ENCODE results near the gene A4GNT.
"Not testable (repeated sequence)": the region's sequence is repeated elsewhere in the genome, so short reads cannot be mapped to it uniquely, and the experiment has no call there.

Gene A4GNT

DNA sequence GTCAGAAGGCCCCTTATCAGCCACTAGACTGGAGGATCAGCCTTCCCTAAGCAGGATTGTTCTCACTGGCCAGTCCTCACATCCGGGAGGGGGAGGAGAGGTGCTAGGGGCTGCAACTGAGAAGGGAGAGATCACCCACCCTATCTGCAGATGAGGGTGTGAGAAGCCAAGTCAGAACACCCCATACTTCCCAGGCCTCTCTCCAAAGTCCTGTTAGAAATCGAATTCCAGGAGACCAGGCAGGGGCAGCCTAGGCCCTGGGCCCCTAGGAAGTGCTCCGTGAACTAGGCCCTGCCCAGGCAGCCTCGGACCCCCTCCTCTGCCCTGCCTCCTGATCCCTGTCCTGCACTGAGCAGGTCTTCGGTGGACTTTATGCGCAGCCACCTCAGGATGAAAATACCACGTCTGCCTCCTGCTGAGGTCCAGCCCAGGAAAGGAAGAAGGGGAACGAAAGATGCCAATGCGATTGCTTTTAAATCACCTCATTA is 17.7 kb downstream of the A4GNT start:
- Histone ChIP-seq H3K79me2 (peaks cover 12% of the 10 kb centered on the region), H3K4me2 (ENCODE audit: low read length) (peak overlapping the region; percentile 94), H3K36me3 (ENCODE audit: control insufficient read depth, insufficient read depth, low read length) (no peaks in the 10 kb centered on the region), H2AFZ (peak overlapping the region; percentile 98), H3K27me3 (ENCODE audit: control insufficient read depth, insufficient read depth, low read length) (no peaks in the 10 kb centered on the region), H3K4me1 (peaks cover 13% of the 10 kb centered on the region), H3K9ac (peak overlapping the region; percentile 69), H3K9me3 (ENCODE audit: control insufficient read depth, low read length) (no peaks in the 10 kb centered on the region), H3K4me3 (ENCODE audit: low read depth, low read length) (peak overlapping the region; percentile 63), H3K27ac (peak overlapping the region; percentile 74)
- TF ChIP-seq, protein P1, sequence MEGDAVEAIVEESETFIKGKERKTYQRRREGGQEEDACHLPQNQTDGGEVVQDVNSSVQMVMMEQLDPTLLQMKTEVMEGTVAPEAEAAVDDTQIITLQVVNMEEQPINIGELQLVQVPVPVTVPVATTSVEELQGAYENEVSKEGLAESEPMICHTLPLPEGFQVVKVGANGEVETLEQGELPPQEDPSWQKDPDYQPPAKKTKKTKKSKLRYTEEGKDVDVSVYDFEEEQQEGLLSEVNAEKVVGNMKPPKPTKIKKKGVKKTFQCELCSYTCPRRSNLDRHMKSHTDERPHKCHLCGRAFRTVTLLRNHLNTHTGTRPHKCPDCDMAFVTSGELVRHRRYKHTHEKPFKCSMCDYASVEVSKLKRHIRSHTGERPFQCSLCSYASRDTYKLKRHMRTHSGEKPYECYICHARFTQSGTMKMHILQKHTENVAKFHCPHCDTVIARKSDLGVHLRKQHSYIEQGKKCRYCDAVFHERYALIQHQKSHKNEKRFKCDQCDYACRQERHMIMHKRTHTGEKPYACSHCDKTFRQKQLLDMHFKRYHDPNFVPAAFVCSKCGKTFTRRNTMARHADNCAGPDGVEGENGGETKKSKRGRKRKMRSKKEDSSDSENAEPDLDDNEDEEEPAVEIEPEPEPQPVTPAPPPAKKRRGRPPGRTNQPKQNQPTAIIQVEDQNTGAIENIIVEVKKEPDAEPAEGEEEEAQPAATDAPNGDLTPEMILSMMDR (IDR thresholded peaks at IDR 0.05) = no peak

DNA sequence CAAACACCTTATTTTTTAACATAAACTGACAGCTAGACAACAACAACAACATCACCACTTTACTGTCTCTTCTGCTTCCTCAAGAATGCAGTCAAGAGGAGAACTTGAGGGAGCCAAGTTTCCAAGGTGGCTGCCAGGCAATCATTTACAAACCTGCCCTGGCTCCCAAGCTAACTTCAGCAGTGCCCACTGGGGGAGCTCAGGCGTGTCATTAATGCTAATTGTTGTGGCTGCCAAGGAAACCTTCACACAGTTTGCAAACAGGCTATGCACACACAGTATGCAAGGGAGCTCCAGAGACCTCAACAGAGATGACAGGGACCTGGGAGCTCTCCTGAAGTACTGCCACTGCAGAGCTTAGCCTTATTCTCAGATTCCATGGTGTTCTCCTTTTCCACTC is 18.9 kb downstream of the A4GNT start:
- Histone ChIP-seq H3K79me2 (peaks cover 12% of the 10 kb centered on the region), H3K9ac (no peak overlapping the region), H3K27ac (no peak overlapping the region), H3K4me2 (ENCODE audit: low read length) (no peak overlapping the region), H2AFZ (no peak overlapping the region), H3K9me3 (ENCODE audit: control insufficient read depth, low read length) (no peaks in the 10 kb centered on the region), H3K4me1 (peaks cover 13% of the 10 kb centered on the region), H3K36me3 (ENCODE audit: control insufficient read depth, insufficient read depth, low read length) (no peaks in the 10 kb centered on the region), H3K4me3 (ENCODE audit: low read depth, low read length) (no peak overlapping the region), H3K27me3 (ENCODE audit: control insufficient read depth, insufficient read depth, low read length) (no peaks in the 10 kb centered on the region)
- TF ChIP-seq, protein P1 (IDR thresholded peaks at IDR 0.05) = no peak

DNA sequence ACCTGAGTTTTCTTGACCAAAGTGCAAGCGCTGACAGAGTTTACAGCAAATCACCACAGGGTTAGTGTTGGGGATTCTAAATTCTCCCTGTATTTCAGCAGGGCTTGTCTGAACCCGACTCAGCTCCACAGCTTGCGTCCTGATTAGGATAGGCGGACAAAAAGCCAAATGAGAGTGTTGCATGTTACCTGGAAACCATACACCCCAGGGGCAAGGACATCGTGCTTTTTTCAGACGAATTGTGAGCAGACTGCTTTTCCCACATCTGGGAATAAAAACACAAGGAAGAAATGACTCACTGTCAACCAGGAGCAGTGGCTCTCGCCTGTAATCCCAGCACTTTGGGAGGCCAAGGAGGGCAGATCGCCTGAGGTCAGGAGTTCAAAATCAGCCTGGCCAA is 19.8 kb downstream of the A4GNT start:
- Histone ChIP-seq H3K36me3 (ENCODE audit: control insufficient read depth, insufficient read depth, low read length) (no peaks in the 10 kb centered on the region), H3K79me2 (peaks cover 12% of the 10 kb centered on the region), H3K4me1 (peaks cover 13% of the 10 kb centered on the region), H3K9ac (no peak overlapping the region), H3K27ac (no peak overlapping the region), H3K9me3 (ENCODE audit: control insufficient read depth, low read length) (no peaks in the 10 kb centered on the region), H3K4me3 (ENCODE audit: low read depth, low read length) (no peak overlapping the region), H3K27me3 (ENCODE audit: control insufficient read depth, insufficient read depth, low read length) (no peaks in the 10 kb centered on the region), H2AFZ (no peak overlapping the region), H3K4me2 (ENCODE audit: low read length) (no peak overlapping the region)
- TF ChIP-seq, protein P1 (IDR thresholded peaks at IDR 0.05) = no peak

DNA sequence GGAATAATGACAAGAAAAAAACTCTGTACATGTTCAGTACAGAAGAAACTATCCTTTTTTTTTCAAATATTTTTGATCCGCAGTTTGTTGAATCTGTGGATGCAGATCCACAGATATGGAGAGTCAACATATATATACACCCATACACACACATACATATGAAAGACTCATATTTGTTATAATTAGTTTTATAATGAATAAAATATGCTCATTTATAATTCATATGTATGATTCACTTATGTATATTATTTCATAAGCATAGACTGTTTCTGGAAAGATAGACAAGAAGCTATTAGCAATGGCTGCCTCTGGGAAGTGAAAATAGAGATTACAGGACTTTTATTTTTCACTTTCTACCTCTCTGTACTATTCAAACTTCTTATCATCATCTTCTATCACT is 26.6 kb downstream of the A4GNT start:
- no peak overlapping the region for H3K4me3 ChIP-seq (ENCODE audit: low read depth, low read length)
- no peaks in the 10 kb centered on the region for H3K36me3 ChIP-seq (ENCODE audit: control insufficient read depth, insufficient read depth, low read length)
- H3K4me1 ChIP-seq = no peaks in the 10 kb centered on the region
- H3K9me3 ChIP-seq (ENCODE audit: control insufficient read depth, low read length) = no peaks in the 10 kb centered on the region
- H3K79me2 ChIP-seq = peaks cover 3% of the 10 kb centered on the region
- H3K27me3 ChIP-seq (ENCODE audit: control insufficient read depth, insufficient read depth, low read length) = no peaks in the 10 kb centered on the region
- no peak overlapping the region for H2AFZ ChIP-seq
- TF ChIP-seq, protein P1 (IDR thresholded peaks at IDR 0.05) = no peak
- no peak overlapping the region for H3K27ac ChIP-seq
- H3K9ac ChIP-seq = no peak overlapping the region
- no peak overlapping the region for H3K4me2 ChIP-seq (ENCODE audit: low read length)

DNA sequence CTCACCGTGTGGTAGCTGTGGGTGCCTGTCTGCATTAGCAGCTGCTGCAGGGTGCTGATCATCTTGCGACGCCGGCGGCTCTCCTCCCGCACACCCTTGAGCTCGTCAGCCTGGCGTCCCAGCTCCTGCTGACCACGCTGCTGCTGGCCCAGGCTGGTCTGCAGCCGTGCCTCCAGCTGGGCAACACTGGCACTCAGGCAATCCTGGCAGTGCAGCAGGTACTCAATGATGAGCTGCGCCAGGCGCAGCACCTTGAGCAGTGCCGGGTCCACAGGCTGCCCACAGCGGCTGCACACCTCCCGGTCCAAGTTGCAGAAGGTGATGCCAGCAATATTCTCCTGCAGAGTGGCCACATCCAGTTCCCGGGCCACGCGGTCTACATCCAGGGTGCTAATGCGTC is 28.7 kb downstream of the A4GNT start:
- no peak overlapping the region for H2AFZ ChIP-seq
- H3K4me3 ChIP-seq (ENCODE audit: low read depth, low read length) = no peak overlapping the region
- no peak overlapping the region for H3K27ac ChIP-seq

DNA sequence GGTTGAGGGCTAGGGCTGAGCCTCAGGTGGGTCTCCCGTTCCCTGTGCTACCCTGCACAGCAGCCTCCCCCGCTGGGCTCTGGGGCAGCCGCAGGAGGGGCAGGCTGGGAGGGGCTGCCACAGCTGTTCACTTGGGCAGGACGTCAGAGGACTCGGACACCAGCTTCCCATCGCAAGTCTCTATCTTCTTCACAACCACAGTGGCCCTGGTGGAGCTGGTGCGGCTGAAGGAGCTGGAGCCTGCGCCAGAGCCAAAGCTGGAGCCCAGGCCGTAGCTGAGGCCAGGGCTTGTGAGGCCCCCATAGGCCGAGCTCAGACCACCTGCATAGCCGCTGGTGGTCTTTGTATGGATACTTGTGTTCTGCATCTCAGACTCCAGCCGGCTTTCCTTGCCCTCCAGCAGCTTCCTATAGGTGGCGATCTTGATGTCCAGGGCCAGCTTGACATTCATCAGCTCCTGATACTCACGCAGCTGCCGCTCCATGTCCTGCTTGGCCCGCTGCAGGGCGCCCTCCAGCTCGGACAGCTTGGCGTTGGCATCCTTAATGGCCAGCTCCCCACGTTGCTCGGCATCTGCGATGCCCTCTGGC is 30.7 kb downstream of the A4GNT start:
- H3K4me1 ChIP-seq; H3K4me3 ChIP-seq (ENCODE audit: low read depth, low read length); H3K27ac ChIP-seq; H2AFZ ChIP-seq; H3K9me3 ChIP-seq (ENCODE audit: control insufficient read depth, low read length); H3K79me2 ChIP-seq; H3K36me3 ChIP-seq (ENCODE audit: control insufficient read depth, insufficient read depth, low read length); H3K27me3 ChIP-seq (ENCODE audit: control insufficient read depth, insufficient read depth, low read length); H3K9ac ChIP-seq; H3K4me2 ChIP-seq (ENCODE audit: low read length): not testable (repeated sequence)

More for the DNA sequence above, 28.7 kb downstream of the A4GNT start:
- no peaks in the 10 kb centered on the region for H3K36me3 ChIP-seq (ENCODE audit: control insufficient read depth, insufficient read depth, low read length)
- TF ChIP-seq, protein P1 (IDR thresholded peaks at IDR 0.05) = no peak
- peaks cover 3% of the 10 kb centered on the region for H3K4me1 ChIP-seq
- H3K9me3 ChIP-seq (ENCODE audit: control insufficient read depth, low read length) = no peaks in the 10 kb centered on the region
- no peak overlapping the region for H3K9ac ChIP-seq
- no peaks in the 10 kb centered on the region for H3K79me2 ChIP-seq
- H3K27me3 ChIP-seq (ENCODE audit: control insufficient read depth, insufficient read depth, low read length) = no peaks in the 10 kb centered on the region
- H3K4me2 ChIP-seq (ENCODE audit: low read length) = no peak overlapping the region
